T-helper 1 cell (primary cell): Measurements from ENCODE around the gene DPYSL4.

Experiments used
- DNase-seq, 5 donors: peaks; one replicate each; pipeline ENCODE4 v3.0.0-alpha.2; 2012 to 2020

Gene DPYSL4

DNA sequence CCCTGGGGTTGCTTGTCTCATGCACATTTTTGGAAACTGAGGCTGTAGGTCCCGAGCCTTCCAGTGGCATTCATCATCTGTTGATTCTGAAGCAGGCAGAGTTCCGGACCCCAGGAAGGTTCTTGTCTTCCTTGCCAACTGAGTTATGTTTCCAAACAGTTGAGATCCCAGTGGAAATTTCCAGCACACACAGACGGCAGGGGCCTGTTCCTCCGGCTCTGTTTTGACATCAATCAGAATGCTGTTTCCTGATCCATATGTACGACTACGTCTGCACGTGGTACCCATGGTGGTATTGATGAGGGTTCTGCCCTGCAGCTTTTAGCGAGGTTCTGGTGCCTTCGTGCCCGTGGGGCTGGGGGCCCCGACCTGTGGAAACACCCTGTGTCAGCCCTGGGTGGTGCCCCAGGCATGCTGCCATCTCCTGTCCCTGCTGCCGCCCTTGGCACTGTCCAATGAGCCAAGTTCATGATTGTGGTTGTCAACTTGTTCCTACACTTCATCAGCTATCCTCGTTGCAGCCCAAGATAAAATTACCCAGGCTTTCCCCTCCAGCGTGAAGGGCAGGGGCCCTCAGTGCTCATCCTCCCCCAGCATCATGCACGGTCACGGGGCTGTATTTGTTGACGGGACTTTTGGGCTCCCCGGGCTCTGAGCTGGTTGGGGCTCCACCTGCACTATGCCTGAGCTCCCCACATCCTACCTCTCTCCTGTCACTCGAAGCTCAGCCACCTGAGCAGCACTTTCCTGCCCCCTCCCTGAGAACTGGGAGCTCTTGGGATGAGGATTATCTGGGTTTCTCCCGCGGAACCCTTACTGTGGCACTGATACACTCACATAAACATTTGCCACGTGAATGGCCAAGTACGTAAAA lies 7.8 kb upstream of the DPYSL4 start:
- no peak for DNase-seq

DNA sequence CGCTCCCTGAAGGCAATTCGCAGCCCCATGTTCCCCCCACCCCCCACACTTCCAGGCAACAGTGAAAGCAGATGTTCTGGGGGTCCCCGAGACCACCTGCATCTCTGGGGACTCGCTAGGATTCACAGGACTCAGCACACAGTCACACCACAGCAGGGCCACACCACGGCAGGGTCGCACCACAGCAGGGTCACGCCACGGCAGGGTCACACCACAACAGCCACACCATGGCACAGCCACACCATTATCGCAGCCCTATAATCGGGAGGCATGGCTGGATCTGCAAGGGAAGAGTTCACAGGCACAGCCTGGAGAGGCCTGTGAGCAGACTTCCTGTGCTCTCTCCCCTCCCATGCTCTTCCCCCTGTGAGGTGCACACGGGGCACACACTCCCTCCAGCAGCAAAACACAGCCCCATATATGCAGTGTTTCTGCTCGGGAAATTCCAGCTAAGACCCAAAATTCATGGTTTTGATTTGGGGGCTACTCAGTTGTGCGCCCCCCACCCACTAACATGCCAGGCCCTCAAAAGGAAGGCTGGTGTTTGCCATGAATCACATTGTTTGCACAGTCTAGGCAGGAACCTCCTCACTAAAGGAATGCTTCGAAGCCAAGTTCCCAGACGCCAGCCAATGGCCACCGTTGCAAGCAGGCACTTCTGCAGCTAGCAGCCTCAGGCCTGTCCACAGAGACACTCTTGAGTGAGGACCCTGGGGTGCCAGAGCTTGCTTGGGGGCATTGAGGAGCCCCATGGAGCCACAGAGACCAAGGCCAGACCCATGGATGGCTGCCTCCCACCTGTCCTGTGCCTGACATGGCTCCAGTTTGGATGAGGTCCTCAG lies 7.0 kb upstream of the DPYSL4 start:
- no peak for DNase-seq

DNA sequence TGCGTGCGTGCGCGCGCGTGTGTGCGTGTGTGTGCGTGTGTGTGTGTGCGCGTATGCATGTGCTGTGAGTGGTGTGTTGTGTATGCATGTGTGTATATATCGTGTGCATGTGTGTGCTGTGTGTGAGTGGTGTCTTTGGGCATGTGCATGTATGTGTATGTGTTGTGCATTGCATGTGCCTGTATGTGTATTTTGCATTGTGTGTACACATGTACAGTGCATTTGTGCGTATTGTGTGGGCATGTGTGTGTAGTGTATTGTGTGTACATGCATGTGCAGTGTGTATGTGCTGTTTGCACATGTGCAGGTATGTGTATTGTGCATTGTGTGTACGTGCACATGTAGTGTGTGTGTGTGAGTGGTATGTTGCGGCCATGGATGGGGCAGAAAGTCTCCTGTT lies 6.0 kb upstream of the DPYSL4 start:
- no peak for DNase-seq

DNA sequence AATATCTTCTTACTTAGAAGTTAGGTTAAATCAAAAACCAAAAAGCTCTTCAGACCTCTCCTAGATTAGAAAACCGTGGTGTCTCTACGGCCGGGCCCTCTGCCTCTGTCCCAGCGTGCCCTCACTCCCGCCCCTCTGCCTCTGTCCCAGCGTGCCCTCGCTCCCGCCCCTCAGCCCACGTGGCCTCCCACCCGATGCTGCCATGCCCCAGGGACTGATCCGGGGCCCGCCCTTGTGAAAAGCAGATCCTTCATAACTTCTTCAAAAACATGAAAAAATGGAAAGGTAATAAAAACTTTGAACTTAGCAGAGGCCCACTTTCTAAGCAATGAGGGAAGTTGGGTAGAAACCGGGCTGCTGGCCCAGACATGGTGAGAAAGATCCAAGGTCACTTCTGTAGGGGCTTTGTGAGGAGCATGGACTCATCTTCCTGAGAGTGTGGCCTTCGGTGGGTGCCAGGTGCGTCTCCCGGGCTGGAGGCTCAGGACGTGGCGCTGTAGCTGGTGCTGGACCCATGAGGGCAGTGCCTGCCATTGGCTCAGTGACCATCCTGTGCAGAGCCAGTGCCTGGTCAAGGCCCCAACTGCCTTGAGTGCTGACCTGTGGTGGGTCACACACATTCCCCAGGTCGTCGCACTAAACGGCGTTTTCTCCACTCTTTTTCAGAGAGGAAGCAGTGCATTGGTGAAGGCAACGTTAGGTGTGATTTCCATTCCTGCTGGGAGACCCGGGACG lies 4.9 kb upstream of the DPYSL4 start:
- DNase-seq = no peak

DNA sequence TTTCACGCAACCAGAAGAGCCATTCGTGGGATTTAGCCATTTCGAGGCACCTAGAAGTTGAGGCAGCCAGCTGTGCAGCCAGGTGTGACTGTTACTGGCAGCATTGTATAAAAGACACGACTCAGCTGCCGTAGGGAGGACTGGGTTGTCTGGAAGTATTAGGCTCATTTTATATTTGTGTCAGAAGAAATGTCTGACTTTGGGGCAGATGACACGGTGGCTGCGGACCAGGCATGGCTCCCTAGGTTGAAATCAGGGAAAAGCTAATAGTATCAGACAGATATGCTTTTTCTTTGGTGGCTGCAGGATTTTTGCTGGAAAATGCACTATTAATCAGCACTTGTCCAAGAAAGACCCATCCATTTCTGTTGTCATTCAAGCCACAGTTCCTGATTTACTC lies 4.2 kb upstream of the DPYSL4 start:
- DNase-seq = no peak

DNA sequence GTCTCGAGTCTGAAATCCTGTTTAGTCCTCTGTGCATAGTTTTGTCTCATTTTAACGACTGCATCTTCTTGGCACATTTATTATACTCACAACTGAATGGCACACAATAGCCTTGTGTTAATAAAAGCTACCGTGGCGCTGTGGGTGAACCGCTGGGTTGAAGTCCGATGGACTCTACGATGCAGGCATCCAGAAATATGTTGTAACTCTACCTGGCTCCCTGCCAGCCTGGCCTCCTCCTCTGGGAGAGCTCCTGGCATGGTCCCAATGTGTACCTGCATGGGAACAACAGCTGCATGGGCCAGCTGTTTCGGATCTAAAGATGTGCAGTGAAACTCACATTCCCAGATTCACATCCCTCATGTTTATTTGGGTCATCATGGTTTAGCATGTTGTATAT lies 3.7 kb upstream of the DPYSL4 start:
- DNase-seq = no peak

DNA sequence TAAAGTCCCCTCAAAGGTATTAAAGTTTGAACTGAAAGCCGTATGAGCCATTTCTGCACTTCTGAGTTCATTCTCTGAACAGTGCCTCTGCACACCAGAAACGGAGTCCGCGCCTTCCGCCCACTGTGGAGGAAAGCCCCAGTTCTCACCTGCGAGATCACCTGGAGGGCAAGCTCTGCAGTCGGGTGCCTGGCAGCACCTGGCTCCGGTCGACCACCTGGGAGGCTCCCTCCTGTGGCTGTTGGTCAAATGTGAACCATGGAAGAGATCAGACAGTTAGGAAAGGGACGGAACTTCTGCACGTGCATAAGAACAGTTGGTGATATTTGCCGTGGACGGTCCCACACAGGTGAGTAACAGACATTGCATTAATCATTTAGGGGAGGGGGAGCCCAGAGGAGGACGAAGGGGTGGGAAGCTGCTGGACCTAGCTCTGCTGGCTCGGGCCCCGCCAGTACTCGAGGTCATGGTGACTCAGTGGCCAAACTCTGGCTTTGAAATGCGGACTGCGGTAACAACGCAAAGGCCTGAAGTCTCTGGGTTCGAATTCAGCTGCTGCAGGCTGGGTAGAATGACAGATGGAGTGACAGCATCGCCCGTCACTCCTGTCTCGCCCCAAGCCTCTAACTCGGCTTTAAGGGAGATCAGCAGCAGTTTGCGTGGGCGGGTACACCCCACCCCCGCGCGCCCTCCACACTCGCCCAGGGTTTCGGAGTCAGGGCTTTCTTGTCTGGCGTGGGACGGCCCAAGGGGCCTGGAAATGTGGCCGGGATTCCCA lies 1.7 kb upstream of the DPYSL4 start:
- DNase-seq = peak in 1 of 5 donors; percentile 5

DNA sequence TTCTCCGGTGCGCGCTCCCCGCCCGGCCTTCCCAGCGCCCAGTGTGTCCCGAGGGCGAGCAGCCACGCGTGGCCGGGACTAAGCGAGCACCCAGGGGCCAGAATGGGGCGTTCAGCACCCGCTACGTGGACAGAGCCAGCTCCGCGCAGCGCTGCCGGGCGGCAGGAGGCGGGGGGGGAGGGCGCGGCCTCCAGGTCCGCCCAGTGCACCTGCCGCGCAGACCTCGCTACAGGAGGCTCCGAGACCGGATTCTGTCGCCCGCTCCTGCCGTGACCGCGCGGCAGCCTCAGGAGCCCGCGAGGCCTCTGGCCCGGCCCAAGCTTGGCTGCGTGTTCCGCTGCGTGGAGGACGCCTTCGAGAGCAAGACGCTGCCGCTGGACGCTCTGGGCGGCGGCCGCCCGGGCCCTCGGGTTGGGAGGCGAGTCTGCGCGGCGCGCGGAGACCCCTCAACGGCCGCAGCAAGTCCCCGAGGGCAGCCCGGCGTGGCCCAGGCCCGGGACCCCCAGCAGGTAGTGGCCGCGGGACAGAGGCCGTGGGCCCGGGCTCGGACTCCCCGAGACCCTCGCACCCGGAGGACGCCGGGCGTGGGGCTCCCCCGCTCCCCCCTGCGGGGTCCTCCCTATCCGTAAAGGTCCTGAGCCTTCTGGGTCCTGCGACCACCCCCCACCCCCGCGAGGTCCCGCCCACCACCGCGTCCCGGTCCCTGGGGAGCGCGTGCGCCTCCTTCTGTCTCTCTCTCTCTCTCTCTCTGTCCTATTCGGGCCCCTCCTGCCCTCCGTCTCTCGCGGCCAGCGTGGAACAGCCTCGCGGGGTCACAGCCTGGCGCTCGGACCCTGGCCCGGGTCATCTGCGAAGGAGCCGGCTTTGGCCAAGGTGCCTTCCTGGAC lies 904 bp upstream of the DPYSL4 start:
- DNase-seq = peak; percentile 20 to 69 (median 55)

DNA sequence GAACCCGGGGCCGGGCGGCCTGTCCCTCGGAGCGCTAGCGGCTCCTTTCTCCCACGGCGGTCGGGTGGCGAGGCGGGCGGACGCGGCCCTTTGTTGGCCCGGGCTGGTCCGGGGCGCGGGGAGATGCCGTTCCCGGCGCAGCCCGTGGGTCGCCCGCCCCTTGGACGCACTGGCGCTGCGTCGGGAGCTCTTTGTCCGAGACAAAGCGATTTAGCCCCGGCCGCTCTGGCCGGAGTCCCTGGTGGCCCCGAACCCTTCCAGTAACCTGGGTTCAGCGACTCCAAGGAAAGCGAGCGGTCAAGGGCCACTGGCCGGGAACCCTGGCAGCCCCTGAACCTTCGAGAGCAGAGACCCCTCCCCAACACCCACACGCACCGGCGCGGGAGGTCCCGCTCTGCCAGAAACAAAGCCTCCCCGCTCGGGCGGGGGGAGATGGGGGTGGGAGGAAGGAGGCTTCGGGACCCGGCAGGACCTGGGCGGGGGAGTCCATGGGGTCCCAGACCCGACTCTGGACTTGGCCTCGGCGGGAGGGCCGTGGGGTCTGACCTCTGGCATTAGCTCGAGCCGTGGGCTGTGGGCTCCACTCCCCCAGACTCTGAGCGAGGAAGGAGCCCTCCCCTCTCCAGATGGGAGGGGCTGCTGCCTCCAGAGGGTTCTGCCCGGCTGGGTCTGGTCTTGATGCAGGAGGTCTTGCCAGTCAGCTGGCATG lies 836 bp downstream of the DPYSL4 start:
- no peak for DNase-seq

DNA sequence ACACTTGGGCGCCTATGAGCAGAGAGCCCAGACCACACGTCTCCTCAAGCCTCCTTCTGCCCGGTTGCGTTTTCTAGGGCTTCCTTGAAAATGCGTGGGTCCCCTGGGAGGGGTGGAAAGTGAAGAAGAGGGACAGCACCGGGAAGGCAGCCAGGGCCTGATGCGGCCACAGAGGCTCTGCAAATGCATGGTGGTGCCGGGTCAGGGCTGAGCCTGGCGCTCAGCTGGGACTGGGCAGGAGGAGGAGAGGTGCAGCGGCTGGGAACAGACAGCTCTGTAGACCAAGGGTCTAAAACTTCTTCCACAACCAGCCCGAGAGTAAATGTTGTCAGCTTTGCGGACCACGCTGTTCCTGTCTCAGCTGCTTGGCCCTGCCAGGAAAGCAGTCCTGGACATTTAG lies 1.6 kb downstream of the DPYSL4 start:
- peak in 1 of 5 donors; percentile 3 for DNase-seq

DNA sequence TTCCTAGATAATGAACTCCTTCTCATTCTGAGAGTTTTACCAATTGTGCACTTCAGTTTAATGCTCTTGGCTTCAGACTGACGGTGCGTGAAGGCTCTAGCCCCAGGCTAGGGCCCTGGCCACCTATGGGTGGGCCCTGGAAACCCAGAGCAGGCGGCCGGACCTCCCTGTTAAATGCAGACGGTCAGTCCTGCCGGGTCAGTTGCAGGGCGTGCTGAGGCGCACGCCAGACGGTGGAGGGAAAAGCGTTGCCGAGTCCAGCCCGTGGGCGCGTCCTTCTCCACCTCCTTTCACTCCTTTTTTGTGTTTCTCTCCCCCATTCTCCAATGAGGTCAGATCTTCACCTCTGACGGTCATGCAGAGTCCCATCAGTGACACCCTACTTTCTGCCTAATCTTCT lies 2.3 kb downstream of the DPYSL4 start:
- no peak for DNase-seq

DNA sequence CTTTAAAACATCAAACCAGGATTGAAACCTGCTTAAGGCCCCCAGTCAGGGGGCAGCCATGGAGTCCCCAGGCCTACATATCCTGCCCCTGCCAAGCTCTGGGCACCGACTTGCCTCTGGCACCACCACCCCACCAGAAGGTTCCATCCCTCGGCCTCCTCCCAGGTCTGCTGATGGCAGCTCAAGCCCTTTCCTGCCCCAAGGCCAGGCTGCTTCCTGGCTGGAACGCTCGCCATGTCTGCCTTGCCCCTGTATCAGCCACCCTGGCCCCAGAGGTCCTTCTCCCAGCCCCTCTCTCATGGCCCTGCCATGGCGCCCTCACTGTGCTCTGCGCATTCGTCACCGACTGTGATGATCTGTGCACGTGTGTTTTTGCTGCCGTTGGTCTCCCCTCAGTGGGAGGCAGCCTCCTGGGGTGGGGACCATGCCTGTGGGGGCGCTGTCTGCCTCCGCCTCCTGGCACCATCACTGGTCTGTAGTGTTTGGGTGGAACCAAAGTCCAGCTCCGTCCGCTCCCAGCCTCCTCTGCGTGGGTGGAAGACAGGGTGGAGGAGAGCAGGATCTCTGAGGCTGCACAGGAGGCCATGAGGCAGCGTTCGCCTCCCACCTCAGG lies 3.2 kb downstream of the DPYSL4 start:
- DNase-seq = no peak

DNA sequence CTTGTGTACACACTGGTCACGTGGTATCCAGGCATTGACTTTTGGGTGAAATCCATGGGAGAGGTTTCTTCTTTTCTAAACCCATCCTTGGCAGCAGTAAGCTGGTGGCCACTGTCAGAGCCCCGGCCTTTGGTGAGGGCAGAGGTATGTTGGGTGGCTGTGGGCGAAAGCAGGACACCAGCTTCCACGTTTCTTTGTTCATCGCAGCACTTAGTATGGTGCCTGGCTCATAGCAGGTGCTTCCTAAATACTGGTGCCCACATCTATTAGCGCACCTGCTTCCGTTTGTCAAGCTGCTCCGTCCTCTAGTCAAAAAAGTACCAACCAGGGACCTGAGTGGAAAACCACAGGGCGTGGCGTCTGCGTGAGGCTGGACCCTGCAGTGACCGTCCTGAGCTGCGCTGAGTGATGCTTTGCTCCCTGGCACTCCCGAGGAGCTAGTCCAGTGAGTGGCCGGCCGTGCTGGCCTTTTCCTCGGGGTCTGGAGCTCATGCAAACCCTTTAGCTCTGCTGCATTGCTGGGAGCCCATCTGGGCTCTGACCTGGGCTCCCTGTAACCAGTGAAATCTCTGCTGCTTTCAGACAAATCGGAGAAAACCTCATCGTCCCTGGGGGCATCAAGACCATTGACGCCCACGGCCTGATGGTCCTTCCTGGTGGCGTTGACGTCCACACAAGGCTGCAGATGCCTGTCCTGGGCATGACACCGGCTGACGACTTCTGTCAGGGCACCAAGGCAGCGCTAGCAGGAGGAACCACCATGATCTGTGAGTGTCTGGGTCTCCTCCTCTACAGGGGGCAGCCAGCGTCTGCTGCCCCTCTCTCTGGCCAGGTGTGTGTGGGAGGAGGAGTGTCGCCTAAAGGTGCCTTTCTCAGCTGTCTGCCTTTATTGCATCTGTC lies 5.6 kb downstream of the DPYSL4 start:
- DNase-seq = no peak

DNA sequence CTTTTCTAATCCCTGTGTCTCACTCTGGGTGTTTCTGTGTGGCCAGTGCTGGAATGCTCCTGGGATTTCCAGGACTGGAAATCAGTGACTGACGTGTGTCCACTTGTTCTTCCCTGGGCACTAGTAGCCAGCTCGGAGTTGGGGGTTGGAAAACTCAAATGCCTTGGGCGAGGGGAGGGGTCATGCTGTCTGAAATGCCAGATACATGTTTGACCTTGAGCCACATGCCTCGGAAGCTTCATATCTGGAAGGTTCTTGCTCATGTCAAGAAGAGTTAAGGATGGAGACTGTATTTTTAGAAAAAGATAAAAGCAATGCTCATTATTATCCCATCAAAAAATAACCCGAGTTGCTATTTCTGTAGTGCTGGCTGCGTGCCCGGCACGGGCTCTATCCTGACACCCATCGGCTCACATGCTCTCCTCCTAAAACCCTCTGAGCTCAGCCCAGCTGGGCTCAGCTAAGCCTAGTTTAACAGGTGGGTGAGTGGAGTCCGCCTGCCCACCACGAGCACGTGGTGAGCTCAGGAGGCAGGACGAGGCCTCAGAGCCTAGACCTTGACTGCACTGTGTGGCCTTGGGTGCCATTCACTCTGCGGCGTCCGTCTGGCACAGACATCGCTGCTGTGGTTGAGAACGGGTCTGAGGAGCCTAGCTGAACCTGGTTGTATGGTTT lies 6.4 kb downstream of the DPYSL4 start:
- DNase-seq = no peak

DNA sequence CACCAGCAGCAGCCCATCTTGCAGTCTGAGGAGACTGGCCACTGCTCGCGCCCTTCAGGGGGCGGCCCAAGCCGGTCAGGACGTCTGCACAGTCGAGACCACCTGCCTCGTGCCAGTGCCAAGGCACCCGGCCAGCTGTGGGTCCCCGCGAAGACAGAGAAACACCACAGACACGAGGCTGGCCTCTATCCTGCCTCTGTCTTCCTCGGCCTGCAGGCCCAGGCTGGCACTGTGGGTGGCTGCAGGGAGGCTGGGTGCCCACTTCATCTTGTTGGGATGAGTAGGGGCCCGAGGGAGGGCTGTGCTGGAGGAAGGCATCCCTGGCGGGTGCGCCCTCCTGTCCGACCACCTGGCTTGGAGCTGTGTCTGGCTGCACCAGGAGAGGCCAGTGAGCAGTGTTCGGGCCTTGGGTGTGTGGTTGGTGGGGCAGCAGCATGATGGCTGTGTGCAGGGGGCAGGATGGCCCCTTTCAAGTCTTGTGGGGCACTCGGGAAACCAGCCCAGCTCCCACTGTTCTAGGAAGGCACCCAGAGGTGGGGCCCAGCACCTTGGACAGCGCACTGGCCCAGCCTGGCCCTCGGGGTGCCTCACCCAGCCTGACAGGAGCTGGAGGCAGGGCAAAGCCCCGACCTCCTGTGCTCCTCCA lies 7.3 kb downstream of the DPYSL4 start:
- DNase-seq = no peak

DNA sequence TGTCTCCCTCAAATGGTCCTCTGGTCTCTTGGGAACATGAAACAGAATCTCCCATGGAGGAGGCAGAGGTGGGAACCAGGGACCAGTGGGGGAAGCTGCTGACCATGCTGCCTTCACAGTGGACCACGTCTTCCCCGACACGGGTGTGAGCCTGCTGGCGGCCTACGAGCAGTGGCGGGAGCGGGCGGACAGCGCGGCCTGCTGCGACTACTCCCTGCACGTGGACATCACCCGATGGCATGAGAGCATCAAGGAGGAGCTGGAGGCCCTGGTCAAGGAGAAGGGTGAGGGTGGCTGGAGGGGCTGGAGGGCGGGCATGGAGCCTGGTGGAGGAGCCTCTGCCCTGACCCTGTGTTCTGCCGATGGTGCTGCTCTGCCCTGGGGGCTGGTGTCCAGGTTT lies 8.0 kb downstream of the DPYSL4 start:
- DNase-seq = no peak

DNA sequence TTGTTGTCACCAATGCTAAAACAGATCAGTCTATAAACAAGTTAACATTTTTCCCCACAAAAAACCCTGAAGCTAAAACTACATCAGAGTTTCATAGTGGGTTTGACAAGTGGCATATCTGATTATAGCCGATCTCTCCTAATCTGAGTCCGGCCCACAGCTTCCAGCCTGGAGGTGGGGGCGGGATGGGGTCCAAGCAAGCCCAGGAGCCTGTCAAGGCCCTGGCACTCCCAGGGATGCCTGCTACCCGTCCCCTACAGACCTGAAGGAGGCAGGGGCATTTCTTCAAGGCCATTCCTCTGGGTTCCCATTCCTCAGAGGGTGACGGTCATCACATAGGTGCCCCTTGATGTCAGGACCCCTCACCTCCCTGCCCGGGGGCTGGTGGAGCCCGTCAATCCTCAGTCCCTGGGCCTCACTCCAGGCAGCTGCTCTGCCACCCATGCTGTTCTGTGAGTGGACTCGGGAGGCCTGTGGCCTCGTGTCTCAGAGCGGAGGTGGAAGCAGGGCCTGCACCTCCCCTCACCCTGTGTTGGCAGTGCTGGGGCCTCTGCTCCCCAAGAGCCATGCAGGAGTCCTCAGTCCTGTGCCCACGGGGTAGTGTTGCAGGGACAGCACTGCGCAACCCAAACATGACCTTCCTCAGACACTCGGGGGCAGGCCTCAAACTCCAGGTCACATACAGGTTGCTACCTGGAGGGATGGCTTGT lies 8.8 kb downstream of the DPYSL4 start:
- no peak for DNase-seq
